Liver (tissue), 3 donors: ENCODE measurements around the gene CFAP69.

Source experiments
- EGR1 ChIP-seq, 2 donors: IDR thresholded peaks; 2 replicates each; pipeline ENCODE4 v1.6.1; 2016 to 2018; ENCODE audit warnings: antibody characterized with exemption in 2 of 2, low read depth in 2 of 2
- FOXA1 ChIP-seq: IDR thresholded peaks from 2 replicates; pipeline ENCODE4 v1.6.1; 2016; ENCODE audit warnings: antibody characterized with exemption
- JUND ChIP-seq, 2 donors: IDR thresholded peaks; 2 replicates each; pipeline ENCODE4 v1.6.1; 2016; ENCODE audit warnings: antibody characterized with exemption in 2 of 2
- RAD21 ChIP-seq, 2 donors: IDR thresholded peaks; 2 replicates each; pipeline ENCODE4 v1.6.1; 2016; ENCODE audit warnings: antibody characterized with exemption in 2 of 2, mild to moderate bottlenecking in 2 of 2
- SP1 ChIP-seq: IDR thresholded peaks from 2 replicates; pipeline ENCODE4 v1.6.1; 2018; ENCODE audit warnings: antibody characterized with exemption, mild to moderate bottlenecking
- TF ChIP-seq, protein P1 (sequence below): fragments of 150-350 bp; IDR thresholded peaks from 2 replicates; pipeline ENCODE4 v1.5.1; 2017; ENCODE audit warnings: improper control_type of control experiment, low read depth, low read length; ENCODE audit not compliant: missing input control
- donor health status: healthy.
- donor health status: healthy.

DNA sequence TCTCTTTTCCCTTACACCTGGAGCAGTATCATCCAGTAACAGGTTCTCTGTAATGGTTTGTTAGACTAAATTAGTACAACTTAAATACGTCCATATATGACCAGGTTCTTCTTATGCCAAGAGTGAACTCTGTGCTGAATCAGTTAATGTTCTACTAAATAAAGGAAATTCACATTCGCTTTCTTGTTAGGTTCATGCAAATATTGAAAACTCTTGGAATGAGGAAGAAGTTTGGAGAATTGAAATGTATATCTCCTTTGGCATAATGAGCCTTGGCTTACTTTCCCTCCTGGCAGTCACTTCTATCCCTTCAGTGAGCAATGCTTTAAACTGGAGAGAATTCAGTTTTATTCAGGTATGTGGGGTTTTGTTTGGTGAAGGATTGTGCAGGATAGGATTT, 15.3 kb upstream of the CFAP69 start:
- no peak for TF ChIP-seq RAD21 (IDR thresholded peaks at IDR 0.05)
- TF ChIP-seq, protein P1, sequence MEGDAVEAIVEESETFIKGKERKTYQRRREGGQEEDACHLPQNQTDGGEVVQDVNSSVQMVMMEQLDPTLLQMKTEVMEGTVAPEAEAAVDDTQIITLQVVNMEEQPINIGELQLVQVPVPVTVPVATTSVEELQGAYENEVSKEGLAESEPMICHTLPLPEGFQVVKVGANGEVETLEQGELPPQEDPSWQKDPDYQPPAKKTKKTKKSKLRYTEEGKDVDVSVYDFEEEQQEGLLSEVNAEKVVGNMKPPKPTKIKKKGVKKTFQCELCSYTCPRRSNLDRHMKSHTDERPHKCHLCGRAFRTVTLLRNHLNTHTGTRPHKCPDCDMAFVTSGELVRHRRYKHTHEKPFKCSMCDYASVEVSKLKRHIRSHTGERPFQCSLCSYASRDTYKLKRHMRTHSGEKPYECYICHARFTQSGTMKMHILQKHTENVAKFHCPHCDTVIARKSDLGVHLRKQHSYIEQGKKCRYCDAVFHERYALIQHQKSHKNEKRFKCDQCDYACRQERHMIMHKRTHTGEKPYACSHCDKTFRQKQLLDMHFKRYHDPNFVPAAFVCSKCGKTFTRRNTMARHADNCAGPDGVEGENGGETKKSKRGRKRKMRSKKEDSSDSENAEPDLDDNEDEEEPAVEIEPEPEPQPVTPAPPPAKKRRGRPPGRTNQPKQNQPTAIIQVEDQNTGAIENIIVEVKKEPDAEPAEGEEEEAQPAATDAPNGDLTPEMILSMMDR: no peak
- no peak for TF ChIP-seq EGR1 (IDR thresholded peaks at IDR 0.05; ENCODE audit: low read depth in 2 of 2)
- TF ChIP-seq JUND (IDR thresholded peaks at IDR 0.05): no peak
- no peak for TF ChIP-seq FOXA1
- TF ChIP-seq SP1: no peak
